ENCODE results near the gene HIP1R.

The HIP1R gene, protein sequence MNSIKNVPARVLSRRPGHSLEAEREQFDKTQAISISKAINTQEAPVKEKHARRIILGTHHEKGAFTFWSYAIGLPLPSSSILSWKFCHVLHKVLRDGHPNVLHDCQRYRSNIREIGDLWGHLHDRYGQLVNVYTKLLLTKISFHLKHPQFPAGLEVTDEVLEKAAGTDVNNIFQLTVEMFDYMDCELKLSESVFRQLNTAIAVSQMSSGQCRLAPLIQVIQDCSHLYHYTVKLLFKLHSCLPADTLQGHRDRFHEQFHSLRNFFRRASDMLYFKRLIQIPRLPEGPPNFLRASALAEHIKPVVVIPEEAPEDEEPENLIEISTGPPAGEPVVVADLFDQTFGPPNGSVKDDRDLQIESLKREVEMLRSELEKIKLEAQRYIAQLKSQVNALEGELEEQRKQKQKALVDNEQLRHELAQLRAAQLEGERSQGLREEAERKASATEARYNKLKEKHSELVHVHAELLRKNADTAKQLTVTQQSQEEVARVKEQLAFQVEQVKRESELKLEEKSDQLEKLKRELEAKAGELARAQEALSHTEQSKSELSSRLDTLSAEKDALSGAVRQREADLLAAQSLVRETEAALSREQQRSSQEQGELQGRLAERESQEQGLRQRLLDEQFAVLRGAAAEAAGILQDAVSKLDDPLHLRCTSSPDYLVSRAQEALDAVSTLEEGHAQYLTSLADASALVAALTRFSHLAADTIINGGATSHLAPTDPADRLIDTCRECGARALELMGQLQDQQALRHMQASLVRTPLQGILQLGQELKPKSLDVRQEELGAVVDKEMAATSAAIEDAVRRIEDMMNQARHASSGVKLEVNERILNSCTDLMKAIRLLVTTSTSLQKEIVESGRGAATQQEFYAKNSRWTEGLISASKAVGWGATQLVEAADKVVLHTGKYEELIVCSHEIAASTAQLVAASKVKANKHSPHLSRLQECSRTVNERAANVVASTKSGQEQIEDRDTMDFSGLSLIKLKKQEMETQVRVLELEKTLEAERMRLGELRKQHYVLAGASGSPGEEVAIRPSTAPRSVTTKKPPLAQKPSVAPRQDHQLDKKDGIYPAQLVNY

DNA sequence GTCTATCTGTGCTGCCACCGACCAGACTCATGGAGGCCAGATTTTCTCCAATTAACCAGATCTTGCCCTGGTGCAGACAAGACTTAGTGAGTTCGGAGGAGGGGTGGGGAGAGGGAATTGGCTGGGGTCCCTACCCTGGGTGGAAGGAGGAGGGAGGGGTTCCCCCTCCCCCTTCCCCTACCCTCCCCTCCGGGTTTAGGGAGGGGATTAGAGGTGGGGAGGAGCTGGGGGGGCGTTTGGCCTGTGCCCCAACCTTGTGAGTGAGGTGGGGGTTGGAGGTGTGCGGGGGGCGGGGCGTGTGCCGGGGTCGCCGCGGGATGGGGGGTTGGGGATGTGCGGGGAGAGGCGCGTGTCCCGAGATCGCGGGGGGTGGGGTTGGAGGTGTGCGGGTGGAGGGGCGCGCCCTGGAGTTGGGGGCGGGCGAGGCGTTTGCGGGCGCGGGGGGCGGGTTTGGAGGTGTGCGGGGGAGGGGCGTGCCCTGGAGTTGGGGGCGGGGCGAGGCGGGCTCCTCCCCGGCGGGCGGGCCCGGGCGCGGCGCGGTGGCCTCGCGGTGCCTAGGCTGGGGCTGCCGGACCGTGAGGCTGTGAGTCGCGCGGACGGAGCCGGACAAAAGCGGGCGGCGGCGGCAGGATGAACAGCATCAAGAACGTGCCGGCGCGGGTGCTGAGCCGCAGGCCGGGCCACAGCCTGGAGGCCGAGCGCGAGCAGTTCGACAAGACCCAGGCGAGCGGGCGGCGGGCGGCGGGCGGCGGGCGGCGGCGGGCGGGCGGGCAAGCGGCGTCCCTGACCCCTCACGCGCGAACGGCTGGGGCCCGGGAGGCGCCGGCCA, at the start of gene HIP1R:
Gene HIP1R (plus strand): TSS at position 537 of the 829 bp plus-strand sequence. CDS start 94 bp downstream, at position 631.
- ChIA-PET POLR2A (interaction anchor here (0.6 to 1.5 kb wide), 4 partner anchors 8 to 364 kb away, joined by 3 to 5 read pairs (median 4); no protein-coding TSS in a partner anchor), CTCF (interaction anchor here (0.7 to 1.6 kb wide), 4 partner anchors 39 to 204 kb away, joined by 3 to 5 read pairs (median 4); no protein-coding TSS in a partner anchor)
- Histone ChIP-seq H3K27ac (ENCODE audit: extremely low read depth, low read depth, low read length) (peak within 1 kb of the TSS; percentile 34; the same call in 1 of the 2 replicates), H3K9me3 (ENCODE audit: control insufficient read depth, insufficient read depth, low read depth, low read length) (no peaks in the 10 kb centered on the region), H3K4me3 (ENCODE audit: low read depth, low read length) (peak within 1 kb of the TSS; percentile 69), H3K36me3 (ENCODE audit: control insufficient read depth in 2 of 2, insufficient read depth in 1 of 2, low read length in 2 of 2) (peaks cover 0 to 7% of the 10 kb centered on the region in 2 experiments; a peak in 1 of 3 replicates), H3K4me1 (ENCODE audit: control insufficient read depth, insufficient read depth, low read length) (peaks cover 9% of the 10 kb centered on the region)
- TF ChIP-seq ZNF777 (tag by site-specific recombination; IDR thresholded peaks at IDR 0.05; ENCODE audit: borderline replicate concordance), result no peak
- no peak for TF ChIP-seq ZNF16 (tag by site-specific recombination; IDR thresholded peaks at IDR 0.05; ENCODE audit: low read depth)
- TF ChIP-seq ZNF530 (tag by site-specific recombination; IDR thresholded peaks at IDR 0.05; ENCODE audit: low read depth), result no peak
- peak; percentile 46; the same call in 1 of the 2 replicates for TF ChIP-seq KLF17 (tag by site-specific recombination; IDR thresholded peaks at IDR 0.05)
- no peak for TF ChIP-seq ZNF391 (tag by site-specific recombination; IDR thresholded peaks at IDR 0.05; ENCODE audit: borderline replicate concordance, low read depth)
- TF ChIP-seq GLIS2 (tag by site-specific recombination; IDR thresholded peaks at IDR 0.05), result peak; percentile 68
- no peak for TF ChIP-seq ZNF184 (tag by site-specific recombination; IDR thresholded peaks at IDR 0.05)
- no peak for TF ChIP-seq ZNF626 (tag by site-specific recombination; IDR thresholded peaks at IDR 0.05)
- no peak for TF ChIP-seq OVOL3 (tag by site-specific recombination; IDR thresholded peaks at IDR 0.05)
- TF ChIP-seq ZNF707 (tag by site-specific recombination; IDR thresholded peaks at IDR 0.05), result no peak
- TF ChIP-seq, protein P1, sequence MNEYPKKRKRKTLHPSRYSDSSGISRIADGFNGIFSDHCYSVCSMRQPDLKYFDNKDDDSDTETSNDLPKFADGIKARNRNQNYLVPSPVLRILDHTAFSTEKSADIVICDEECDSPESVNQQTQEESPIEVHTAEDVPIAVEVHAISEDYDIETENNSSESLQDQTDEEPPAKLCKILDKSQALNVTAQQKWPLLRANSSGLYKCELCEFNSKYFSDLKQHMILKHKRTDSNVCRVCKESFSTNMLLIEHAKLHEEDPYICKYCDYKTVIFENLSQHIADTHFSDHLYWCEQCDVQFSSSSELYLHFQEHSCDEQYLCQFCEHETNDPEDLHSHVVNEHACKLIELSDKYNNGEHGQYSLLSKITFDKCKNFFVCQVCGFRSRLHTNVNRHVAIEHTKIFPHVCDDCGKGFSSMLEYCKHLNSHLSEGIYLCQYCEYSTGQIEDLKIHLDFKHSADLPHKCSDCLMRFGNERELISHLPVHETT (tag by site-specific recombination; IDR thresholded peaks at IDR 0.05), result no peak
- no peak for TF ChIP-seq ZFP37 (tag by site-specific recombination; IDR thresholded peaks at IDR 0.05)
- TF ChIP-seq SP3 (tag by site-specific recombination; IDR thresholded peaks at IDR 0.05), result peak; percentile 79
- TF ChIP-seq ZNF433 (tag by site-specific recombination; IDR thresholded peaks at IDR 0.05; ENCODE audit: low read depth), result no peak
- peak; percentile 75 for TF ChIP-seq ZBTB10 (tag by site-specific recombination; IDR thresholded peaks at IDR 0.05)
- no peak for TF ChIP-seq ZNF221 (tag by site-specific recombination; IDR thresholded peaks at IDR 0.05; ENCODE audit: borderline replicate concordance)
- no peak for TF ChIP-seq ZNF114 (tag by site-specific recombination; IDR thresholded peaks at IDR 0.05)
- TF ChIP-seq KLF8 (tag by site-specific recombination; IDR thresholded peaks at IDR 0.05), result peak; percentile 21; the same call in 1 of the 2 replicates
- TF ChIP-seq SALL2 (tag by site-specific recombination; IDR thresholded peaks at IDR 0.05; ENCODE audit: borderline replicate concordance), result no peak
- TF ChIP-seq ZNF610 (tag by site-specific recombination; IDR thresholded peaks at IDR 0.05; ENCODE audit: borderline replicate concordance), result no peak
- TF ChIP-seq, protein P2, sequence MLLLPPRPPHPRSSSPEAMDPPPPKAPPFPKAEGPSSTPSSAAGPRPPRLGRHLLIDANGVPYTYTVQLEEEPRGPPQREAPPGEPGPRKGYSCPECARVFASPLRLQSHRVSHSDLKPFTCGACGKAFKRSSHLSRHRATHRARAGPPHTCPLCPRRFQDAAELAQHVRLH (tag by site-specific recombination; IDR thresholded peaks at IDR 0.05), result no peak
- TF ChIP-seq, protein P3, sequence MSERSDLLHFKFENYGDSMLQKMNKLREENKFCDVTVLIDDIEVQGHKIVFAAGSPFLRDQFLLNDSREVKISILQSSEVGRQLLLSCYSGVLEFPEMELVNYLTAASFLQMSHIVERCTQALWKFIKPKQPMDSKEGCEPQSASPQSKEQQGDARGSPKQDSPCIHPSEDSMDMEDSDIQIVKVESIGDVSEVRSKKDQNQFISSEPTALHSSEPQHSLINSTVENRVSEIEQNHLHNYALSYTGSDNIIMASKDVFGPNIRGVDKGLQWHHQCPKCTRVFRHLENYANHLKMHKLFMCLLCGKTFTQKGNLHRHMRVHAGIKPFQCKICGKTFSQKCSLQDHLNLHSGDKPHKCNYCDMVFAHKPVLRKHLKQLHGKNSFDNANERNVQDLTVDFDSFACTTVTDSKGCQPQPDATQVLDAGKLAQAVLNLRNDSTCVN (tag by site-specific recombination; optimal IDR thresholded peaks at IDR 0.05), result peak; percentile 24
- 0 out of 2 replicates have a peak, but pooled peaks have one; percentile 33 for TF ChIP-seq KLF9 (tag by site-specific recombination; IDR thresholded peaks at IDR 0.05; ENCODE audit: low read depth)
- no peak for TF ChIP-seq IKZF3 (tag by site-specific recombination; IDR thresholded peaks at IDR 0.05)
- TF ChIP-seq KLF7 (tag by site-specific recombination; IDR thresholded peaks at IDR 0.05; ENCODE audit: borderline replicate concordance), result no peak

All from HEK293 (cell line).